Measurements from ENCODE around the gene TMEM255A.

Gene TMEM255A

DNA sequence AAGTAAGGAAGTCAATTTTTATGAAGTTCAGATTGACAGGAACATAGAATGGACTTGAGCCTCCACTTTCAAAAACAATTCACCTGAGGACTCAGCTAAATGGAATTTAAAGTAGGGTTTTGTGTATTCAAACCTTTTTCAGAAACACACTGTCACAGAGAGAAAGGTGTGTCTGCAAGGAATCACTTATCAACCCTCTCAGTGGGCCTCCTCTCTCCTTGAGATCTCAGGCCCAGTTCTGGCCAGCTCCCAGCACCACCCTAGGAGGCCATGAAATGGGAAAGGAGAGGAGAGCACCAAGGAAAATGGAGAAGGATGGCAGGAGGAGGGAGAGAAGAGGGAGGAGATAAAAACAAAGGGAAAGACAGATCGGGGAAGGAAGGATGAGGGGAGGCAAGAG, 28.6 kb downstream of the TMEM255A start:
- Histone ChIP-seq H3K36me3 (ENCODE audit: insufficient read depth, insufficient read length, low read length) (peaks cover 30% of the 10 kb centered on the region), H3K9me3 (ENCODE audit: insufficient read depth, low read length) (no peaks in the 10 kb centered on the region), H3K4me3 (ENCODE audit: insufficient read length, low read depth) (no peak overlapping the region), H3K9ac (ENCODE audit: insufficient read length, low read depth) (no peak overlapping the region), H3K27me3 (ENCODE audit: insufficient read depth, insufficient read length) (no peaks in the 10 kb centered on the region), H3K4me1 (ENCODE audit: insufficient read depth, insufficient read length) (peaks cover 3% of the 10 kb centered on the region)
- DNase-seq (ENCODE audit: low read depth, low spot score) = no peak
- no peak for TF ChIP-seq SUZ12 (IDR thresholded peaks at IDR 0.05; ENCODE audit: extremely low read depth, insufficient read depth, insufficient read length)
- TF ChIP-seq YY1 (IDR thresholded peaks at IDR 0.05; ENCODE audit: insufficient read depth, insufficient read length) = no peak
- TF ChIP-seq ZNF274 (IDR thresholded peaks at IDR 0.05; ENCODE audit: low read depth, low read length) = no peak

DNA sequence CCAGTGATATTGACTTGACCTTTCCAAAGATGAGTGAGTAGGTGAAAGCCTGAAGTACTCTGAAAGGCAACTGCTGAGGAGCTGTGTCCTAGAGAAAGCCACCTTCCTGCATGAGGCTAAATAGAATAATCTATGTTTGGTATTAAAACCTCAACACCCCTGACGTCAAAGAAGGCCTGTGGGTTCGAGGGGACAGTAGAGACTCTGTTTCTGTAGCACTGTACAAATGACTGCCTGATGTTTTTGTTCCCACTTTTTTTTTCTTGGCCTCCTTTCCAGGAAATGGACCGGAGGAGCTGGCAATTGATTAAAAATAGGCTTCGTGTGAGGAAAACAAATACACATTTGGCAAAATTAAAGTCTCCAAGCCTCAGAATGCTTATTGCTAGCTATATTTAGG, 29.5 kb downstream of the TMEM255A start:
- no peak overlapping the region for H3K9ac ChIP-seq (ENCODE audit: insufficient read length, low read depth)
- H3K4me1 ChIP-seq (ENCODE audit: insufficient read depth, insufficient read length) = peaks cover under 1% of the 10 kb centered on the region
- H3K4me3 ChIP-seq (ENCODE audit: insufficient read length, low read depth) = no peak overlapping the region
- no peak for TF ChIP-seq YY1 (IDR thresholded peaks at IDR 0.05; ENCODE audit: insufficient read depth, insufficient read length)
- no peak for TF ChIP-seq SUZ12 (IDR thresholded peaks at IDR 0.05; ENCODE audit: extremely low read depth, insufficient read depth, insufficient read length)
- TF ChIP-seq ZNF274 (IDR thresholded peaks at IDR 0.05; ENCODE audit: low read depth, low read length) = no peak
- H3K27me3 ChIP-seq (ENCODE audit: insufficient read depth, insufficient read length) = no peaks in the 10 kb centered on the region
- peaks cover 29% of the 10 kb centered on the region for H3K36me3 ChIP-seq (ENCODE audit: insufficient read depth, insufficient read length, low read length)
- DNase-seq (ENCODE audit: low read depth, low spot score) = no peak
- H3K9me3 ChIP-seq (ENCODE audit: insufficient read depth, low read length) = no peaks in the 10 kb centered on the region

DNA sequence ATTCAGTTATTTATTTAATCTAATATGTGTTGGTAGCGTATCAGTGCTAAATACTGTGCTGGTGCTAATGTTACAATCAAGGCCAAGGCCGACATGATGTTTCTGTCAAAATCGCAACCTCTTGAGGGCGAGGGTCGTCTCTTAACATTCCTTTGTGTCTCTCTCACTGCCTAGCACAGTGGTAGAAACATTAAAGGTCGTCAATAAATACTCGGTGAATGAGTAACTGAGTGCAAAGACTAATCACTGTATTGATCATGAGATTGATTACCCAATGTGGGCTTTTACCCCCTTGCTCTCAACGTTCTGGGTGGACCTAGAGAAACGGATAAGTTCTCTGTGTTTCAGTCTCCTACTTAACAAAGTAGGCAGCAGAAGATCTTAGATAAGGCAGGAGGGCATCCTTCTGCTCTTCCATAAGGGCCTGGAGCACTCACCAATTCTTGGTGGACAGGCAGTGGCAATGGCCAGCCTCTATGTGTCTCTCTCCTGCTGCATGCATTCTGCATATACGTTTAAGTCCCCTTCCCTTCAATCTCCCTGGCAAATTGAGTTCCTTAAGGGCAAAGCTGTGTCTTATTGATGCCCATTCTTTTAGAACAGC, 30.1 kb downstream of the TMEM255A start:
- no peaks in the 10 kb centered on the region for H3K27me3 ChIP-seq (ENCODE audit: insufficient read depth, insufficient read length)
- DNase-seq (ENCODE audit: low read depth, low spot score) = no peak
- peaks cover 6% of the 10 kb centered on the region for H3K4me1 ChIP-seq (ENCODE audit: insufficient read depth, insufficient read length)
- no peak overlapping the region for H3K4me3 ChIP-seq (ENCODE audit: insufficient read length, low read depth)
- TF ChIP-seq SUZ12 (IDR thresholded peaks at IDR 0.05; ENCODE audit: extremely low read depth, insufficient read depth, insufficient read length) (no peak), YY1 (IDR thresholded peaks at IDR 0.05; ENCODE audit: insufficient read depth, insufficient read length) (no peak), ZNF274 (IDR thresholded peaks at IDR 0.05; ENCODE audit: low read depth, low read length) (no peak)
- no peak overlapping the region for H3K9ac ChIP-seq (ENCODE audit: insufficient read length, low read depth)
- H3K36me3 ChIP-seq (ENCODE audit: insufficient read depth, insufficient read length, low read length) = peaks cover 25% of the 10 kb centered on the region
- H3K9me3 ChIP-seq (ENCODE audit: insufficient read depth, low read length) = no peaks in the 10 kb centered on the region

DNA sequence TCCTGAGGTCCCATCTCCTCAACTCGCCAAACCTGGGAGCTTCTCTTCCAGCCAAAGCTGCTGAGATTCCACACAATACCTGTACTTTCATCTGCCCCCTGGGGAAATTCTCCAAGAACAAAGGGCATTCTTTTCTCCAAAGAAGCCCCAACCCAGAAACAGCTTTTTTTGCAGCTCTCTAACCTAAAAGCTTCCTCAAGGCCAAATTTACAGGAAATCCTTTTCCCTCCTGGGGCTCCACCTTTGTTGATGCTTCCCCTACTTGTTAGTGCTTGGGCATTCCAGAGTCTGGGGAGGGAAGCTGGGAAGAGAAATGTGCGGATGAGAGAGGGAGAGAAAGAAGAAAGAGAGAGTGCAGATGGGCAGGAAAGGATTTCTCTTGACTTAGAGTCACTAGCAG, 36.3 kb downstream of the TMEM255A start:
- peaks cover 7% of the 10 kb centered on the region for H3K4me1 ChIP-seq (ENCODE audit: insufficient read depth, insufficient read length)
- TF ChIP-seq SUZ12 (IDR thresholded peaks at IDR 0.05; ENCODE audit: extremely low read depth, insufficient read depth, insufficient read length) (no peak), ZNF274 (IDR thresholded peaks at IDR 0.05; ENCODE audit: low read depth, low read length) (no peak), YY1 (IDR thresholded peaks at IDR 0.05; ENCODE audit: insufficient read depth, insufficient read length) (no peak)
- H3K9me3 ChIP-seq (ENCODE audit: insufficient read depth, low read length) = no peaks in the 10 kb centered on the region
- H3K36me3 ChIP-seq (ENCODE audit: insufficient read depth, insufficient read length, low read length) = peaks cover 11% of the 10 kb centered on the region
- H3K27me3 ChIP-seq (ENCODE audit: insufficient read depth, insufficient read length) = no peaks in the 10 kb centered on the region
- peak; percentile 85 for DNase-seq (ENCODE audit: low read depth, low spot score)
- no peak overlapping the region for H3K9ac ChIP-seq (ENCODE audit: insufficient read length, low read depth)
- no peak overlapping the region for H3K4me3 ChIP-seq (ENCODE audit: insufficient read length, low read depth)

DNA sequence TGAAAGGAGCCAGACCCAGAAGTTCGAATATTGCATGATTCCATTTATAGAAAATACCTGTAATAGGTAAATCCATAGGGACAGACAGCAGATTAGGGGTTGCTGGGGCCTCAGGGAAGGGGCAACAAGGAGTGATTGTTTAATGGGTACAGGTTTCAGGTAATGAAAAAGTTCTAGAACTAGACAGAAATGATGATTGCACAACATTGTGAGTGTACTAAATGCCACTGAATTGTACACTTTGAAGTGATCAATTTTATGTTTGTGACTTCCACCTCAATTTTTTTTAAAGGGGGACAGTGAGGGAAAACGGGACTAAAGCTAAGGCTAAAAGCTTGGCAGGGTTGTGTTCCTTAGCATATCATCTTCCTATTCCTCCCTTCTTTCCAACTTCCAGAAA, 37.1 kb downstream of the TMEM255A start:
- Histone ChIP-seq H3K9me3 (ENCODE audit: insufficient read depth, low read length) (no peaks in the 10 kb centered on the region), H3K36me3 (ENCODE audit: insufficient read depth, insufficient read length, low read length) (peaks cover 11% of the 10 kb centered on the region), H3K9ac (ENCODE audit: insufficient read length, low read depth) (no peak overlapping the region), H3K27me3 (ENCODE audit: insufficient read depth, insufficient read length) (no peaks in the 10 kb centered on the region), H3K4me3 (ENCODE audit: insufficient read length, low read depth) (no peak overlapping the region), H3K4me1 (ENCODE audit: insufficient read depth, insufficient read length) (peaks cover 7% of the 10 kb centered on the region)
- no peak for DNase-seq (ENCODE audit: low read depth, low spot score)
- no peak for TF ChIP-seq ZNF274 (IDR thresholded peaks at IDR 0.05; ENCODE audit: low read depth, low read length)
- TF ChIP-seq YY1 (IDR thresholded peaks at IDR 0.05; ENCODE audit: insufficient read depth, insufficient read length) = no peak
- no peak for TF ChIP-seq SUZ12 (IDR thresholded peaks at IDR 0.05; ENCODE audit: extremely low read depth, insufficient read depth, insufficient read length)

DNA sequence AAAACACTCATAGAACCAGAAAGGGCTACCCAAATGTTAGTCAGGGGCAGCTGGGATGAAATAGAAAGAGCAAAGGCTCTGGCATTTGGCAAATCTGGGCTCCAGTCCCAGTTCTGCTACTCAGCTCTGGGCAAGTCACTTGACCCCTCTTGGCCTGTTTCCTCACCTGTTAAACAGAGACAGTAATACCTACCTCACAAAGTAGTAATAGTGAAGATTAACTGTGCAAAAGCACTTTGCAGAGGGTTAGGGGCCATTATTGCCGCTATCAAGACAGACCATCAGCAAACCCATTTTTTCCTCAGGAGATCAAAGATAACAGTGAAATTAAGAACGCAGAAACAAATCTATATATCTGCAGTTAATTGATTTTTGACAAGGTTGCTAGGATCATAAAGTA, 40.0 kb downstream of the TMEM255A start:
- peaks cover 13% of the 10 kb centered on the region for H3K36me3 ChIP-seq (ENCODE audit: insufficient read depth, insufficient read length, low read length)
- H3K4me3 ChIP-seq (ENCODE audit: insufficient read length, low read depth) = no peak overlapping the region
- peaks cover 2% of the 10 kb centered on the region for H3K4me1 ChIP-seq (ENCODE audit: insufficient read depth, insufficient read length)
- H3K27me3 ChIP-seq (ENCODE audit: insufficient read depth, insufficient read length) = no peaks in the 10 kb centered on the region
- no peak for TF ChIP-seq YY1 (IDR thresholded peaks at IDR 0.05; ENCODE audit: insufficient read depth, insufficient read length)
- TF ChIP-seq ZNF274 (IDR thresholded peaks at IDR 0.05; ENCODE audit: low read depth, low read length) = no peak
- TF ChIP-seq SUZ12 (IDR thresholded peaks at IDR 0.05; ENCODE audit: extremely low read depth, insufficient read depth, insufficient read length) = no peak
- H3K9ac ChIP-seq (ENCODE audit: insufficient read length, low read depth) = no peak overlapping the region
- DNase-seq (ENCODE audit: low read depth, low spot score) = no peak
- H3K9me3 ChIP-seq (ENCODE audit: insufficient read depth, low read length) = no peaks in the 10 kb centered on the region

DNA sequence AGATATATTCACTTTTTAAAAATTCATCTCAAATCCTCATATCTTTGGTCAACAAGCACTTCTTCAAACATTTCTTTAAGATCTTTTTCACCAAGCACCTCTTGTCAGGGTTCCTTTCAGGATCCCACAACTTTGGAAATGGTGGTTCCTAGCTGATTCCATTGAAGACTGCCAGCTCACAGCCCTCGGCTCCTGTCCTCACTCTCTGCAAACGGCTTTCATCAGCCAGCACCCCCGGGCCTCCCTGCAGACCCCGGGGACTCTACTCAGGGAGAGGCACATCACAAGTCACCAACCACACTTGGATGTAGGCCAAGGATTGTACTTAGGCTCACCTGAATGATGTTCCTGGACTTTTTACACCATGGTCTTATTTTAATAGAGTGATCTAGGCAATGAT, 40.7 kb downstream of the TMEM255A start:
- H3K4me1 ChIP-seq (ENCODE audit: insufficient read depth, insufficient read length) = no peaks in the 10 kb centered on the region
- no peak overlapping the region for H3K4me3 ChIP-seq (ENCODE audit: insufficient read length, low read depth)
- DNase-seq (ENCODE audit: low read depth, low spot score) = no peak
- no peaks in the 10 kb centered on the region for H3K9me3 ChIP-seq (ENCODE audit: insufficient read depth, low read length)
- H3K9ac ChIP-seq (ENCODE audit: insufficient read length, low read depth) = no peak overlapping the region
- no peaks in the 10 kb centered on the region for H3K27me3 ChIP-seq (ENCODE audit: insufficient read depth, insufficient read length)
- TF ChIP-seq YY1 (IDR thresholded peaks at IDR 0.05; ENCODE audit: insufficient read depth, insufficient read length) (no peak), ZNF274 (IDR thresholded peaks at IDR 0.05; ENCODE audit: low read depth, low read length) (no peak), SUZ12 (IDR thresholded peaks at IDR 0.05; ENCODE audit: extremely low read depth, insufficient read depth, insufficient read length) (no peak)
- H3K36me3 ChIP-seq (ENCODE audit: insufficient read depth, insufficient read length, low read length) = peaks cover 13% of the 10 kb centered on the region
